Kidney epithelial cell (primary cell): ENCODE results near the gene MYO3B. TPM values are rescaled to one million over a fixed set of nuclear protein-coding genes. Genes with fewer than 3 reads are reported as not detected.
"Not testable (repeated sequence)": the region's sequence is repeated elsewhere in the genome, so short reads cannot be mapped to it uniquely, and the experiment has no call there.

Experiments
- DNase-seq: peaks from one replicate; pipeline ENCODE4 v3.0.0-alpha.2; 2010; ENCODE audit warnings: low read depth
- H3K27me3 ChIP-seq: 2 replicates; pipeline ENCODE4 v1.6.0; 2011; ENCODE audit warnings: low read length; ENCODE audit not compliant: control insufficient read depth, insufficient read depth
- H3K36me3 ChIP-seq: 2 replicates; pipeline ENCODE4 v1.5.1; 2011; ENCODE audit warnings: low read length; ENCODE audit not compliant: control insufficient read depth, insufficient read depth
- H3K4me3 ChIP-seq: 2 replicates; pipeline ENCODE4 v1.5.1; 2011; ENCODE audit warnings: low read depth, mild to moderate bottlenecking, control low read depth, low read length
- total RNA-seq: library from RNA; depleted of rRNA; stranded (reverse); fragments of >200 nt; gene quantifications from 2 replicates; pipeline ENCODE4 v1.2.3, GENCODE V29; 2015
- TF ChIP-seq, protein P1 (sequence below): IDR thresholded peaks from 2 replicates; pipeline ENCODE4 v1.5.1; 2011; ENCODE audit warnings: mild to moderate bottlenecking, moderate library complexity, low read length, control low read depth, inconsistent platforms; ENCODE audit not compliant: insufficient read depth, poor library complexity, severe bottlenecking

MYO3B gene
- total RNA-seq, 1 donor from 2014 or later, result 1.1 TPM

DNA sequence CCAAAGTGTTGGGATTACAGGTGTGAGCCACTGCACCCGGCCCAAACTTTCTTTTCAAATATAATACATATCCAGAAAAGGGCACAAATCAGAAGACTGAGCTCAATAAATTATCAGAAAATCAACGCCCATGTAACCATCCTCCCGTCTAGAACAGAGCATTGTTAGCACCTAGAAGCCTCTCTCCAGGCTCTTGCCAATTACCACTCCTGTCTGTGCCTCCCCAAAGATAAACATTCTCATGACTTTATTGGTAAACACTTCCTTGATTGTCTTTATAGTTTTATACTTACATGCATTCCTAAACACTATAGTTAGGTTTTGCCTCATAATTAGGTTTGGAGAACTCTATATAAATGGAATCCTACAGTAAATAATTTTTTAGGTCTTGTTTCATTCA, 478.7 kb downstream of the MYO3B start:
- Histone ChIP-seq H3K27me3 (peaks cover 2% of the 10 kb centered on the region), H3K4me3 (no peak overlapping the region), H3K36me3 (no peaks in the 10 kb centered on the region)
- TF ChIP-seq, protein P1, sequence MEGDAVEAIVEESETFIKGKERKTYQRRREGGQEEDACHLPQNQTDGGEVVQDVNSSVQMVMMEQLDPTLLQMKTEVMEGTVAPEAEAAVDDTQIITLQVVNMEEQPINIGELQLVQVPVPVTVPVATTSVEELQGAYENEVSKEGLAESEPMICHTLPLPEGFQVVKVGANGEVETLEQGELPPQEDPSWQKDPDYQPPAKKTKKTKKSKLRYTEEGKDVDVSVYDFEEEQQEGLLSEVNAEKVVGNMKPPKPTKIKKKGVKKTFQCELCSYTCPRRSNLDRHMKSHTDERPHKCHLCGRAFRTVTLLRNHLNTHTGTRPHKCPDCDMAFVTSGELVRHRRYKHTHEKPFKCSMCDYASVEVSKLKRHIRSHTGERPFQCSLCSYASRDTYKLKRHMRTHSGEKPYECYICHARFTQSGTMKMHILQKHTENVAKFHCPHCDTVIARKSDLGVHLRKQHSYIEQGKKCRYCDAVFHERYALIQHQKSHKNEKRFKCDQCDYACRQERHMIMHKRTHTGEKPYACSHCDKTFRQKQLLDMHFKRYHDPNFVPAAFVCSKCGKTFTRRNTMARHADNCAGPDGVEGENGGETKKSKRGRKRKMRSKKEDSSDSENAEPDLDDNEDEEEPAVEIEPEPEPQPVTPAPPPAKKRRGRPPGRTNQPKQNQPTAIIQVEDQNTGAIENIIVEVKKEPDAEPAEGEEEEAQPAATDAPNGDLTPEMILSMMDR, result no peak
- no peak for DNase-seq

DNA sequence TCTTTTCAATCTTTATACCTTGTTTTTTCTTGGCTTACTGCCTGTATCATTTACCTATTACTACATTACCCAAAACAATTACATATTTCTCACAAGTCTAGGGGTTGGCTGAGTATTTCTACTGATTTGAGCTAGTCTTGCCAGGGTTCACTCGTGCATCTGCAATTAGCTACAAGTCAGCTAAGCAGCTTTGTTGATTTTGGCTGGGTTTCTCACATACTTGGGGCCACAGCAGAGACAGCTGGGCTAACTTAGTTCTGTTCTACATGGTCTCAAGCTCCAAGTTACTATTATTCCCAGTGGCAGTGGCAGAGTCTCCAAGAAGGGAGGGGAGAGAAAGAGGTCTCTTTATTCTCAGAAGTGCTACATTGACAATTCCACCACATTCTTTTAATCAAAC, 482.5 kb downstream of the MYO3B start:
- TF ChIP-seq, protein P1, result no peak
- Histone ChIP-seq H3K36me3 (no peaks in the 10 kb centered on the region), H3K27me3 (no peaks in the 10 kb centered on the region), H3K4me3 (no peak overlapping the region)
- no peak for DNase-seq

DNA sequence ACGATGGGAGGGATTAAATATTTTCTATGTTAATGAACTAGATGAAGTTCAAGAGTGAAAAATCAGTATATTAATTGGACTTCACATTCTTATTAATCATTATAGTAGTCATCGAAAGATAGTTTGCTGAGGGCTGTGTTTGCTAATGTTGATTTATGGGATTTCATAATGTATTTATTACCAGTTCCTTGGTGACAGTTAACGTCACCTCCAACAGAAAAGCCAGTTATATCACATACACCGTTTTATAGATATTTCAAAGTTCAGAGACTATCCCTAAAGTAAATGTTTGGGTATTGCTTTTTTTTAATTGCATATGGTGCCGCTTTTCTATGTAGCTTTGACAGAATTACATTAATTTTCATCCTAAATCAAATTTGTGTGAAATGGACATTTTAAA, 487.8 kb downstream of the MYO3B start:
- Histone ChIP-seq H3K36me3 (no peaks in the 10 kb centered on the region), H3K4me3 (no peak overlapping the region), H3K27me3 (no peaks in the 10 kb centered on the region)
- TF ChIP-seq, protein P1, result no peak
- no peak for DNase-seq

DNA sequence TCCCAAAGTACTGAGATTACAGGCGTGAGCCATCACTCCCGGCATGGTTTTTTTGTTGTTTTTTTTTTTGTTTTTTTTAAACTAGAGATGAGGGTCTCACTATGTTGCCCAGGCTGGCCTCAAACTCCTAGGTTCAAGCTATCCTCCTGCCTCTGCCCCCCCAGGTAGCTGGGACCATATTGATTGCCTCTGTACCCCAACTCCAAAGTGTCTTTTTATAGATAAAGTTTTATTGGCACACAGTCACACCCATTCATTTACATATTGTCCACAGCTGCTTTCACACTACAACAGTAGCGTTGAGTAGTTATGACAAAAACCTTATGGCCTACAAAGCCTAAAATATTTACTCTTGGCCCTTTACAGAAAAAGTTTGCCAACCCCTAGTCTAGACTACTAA, 492.0 kb downstream of the MYO3B start:
- H3K4me3 ChIP-seq, result no peak overlapping the region
- TF ChIP-seq, protein P1, result no peak

DNA sequence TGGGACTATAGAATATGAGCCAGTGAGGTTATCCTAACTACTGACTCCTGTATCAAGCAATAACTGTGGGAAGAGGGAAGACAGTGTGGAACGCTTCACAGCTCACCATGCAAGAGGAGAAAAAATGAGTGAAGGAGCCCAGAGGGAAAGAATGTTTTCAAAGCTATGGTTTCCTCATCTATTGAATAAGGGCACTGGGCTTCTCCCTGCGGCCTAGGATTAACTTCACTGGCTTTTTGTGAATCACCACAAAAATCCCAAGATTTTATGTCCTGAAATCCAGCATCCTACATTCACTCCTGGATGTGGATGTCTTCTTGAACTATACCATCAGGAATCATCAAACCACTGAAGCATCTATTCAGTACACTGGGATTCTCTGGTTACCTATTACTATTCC, 492.7 kb downstream of the MYO3B start:
- Histone ChIP-seq H3K4me3 (no peak overlapping the region), H3K36me3 (no peaks in the 10 kb centered on the region), H3K27me3 (no peaks in the 10 kb centered on the region)
- no peak for DNase-seq
- TF ChIP-seq, protein P1, result no peak

More for the DNA sequence above, 492.0 kb downstream of the MYO3B start:
- Histone ChIP-seq H3K27me3 (no peaks in the 10 kb centered on the region), H3K36me3 (no peaks in the 10 kb centered on the region)
- DNase-seq, result no peak

DNA sequence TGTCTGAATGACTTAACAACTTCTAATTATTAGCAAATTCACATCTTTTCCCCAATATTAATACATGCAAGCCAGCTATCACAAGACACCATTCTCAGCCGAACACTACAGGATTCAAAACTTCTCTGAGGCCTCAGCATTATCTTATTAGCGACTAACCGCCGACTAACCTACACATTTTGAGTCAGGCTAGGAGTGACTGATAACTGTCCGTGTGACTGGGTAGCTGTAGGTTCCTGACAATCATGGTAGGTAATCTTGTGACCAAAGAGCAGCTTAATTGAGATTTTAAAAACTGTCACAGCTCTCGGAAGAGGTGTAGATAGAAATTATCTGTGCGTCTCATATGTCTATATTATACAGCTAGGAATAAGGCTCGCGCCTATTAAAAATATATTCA, 493.1 kb downstream of the MYO3B start:
- TF ChIP-seq, protein P1, result no peak
- no peak overlapping the region for H3K4me3 ChIP-seq
- no peaks in the 10 kb centered on the region for H3K27me3 ChIP-seq
- no peak for DNase-seq
- no peaks in the 10 kb centered on the region for H3K36me3 ChIP-seq

DNA sequence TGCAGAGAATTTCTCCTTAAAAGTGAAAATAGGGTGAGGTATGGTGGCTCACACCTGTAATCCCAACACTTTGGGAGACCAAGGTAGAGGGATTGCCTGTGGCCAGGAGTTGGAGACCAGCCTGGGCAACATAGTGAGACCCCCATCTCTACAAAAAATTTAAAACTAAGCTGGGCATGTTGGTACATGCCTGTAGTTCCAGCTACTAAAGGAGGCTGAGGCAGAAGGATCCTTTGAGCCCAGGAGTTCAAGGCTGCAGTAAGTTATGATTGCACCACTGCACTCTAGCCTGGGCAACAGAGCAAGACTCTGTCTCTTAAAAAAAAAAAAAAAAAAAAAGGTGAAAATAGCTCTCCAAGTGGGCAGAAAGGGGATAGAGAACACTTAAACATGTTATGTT, 496.3 kb downstream of the MYO3B start:
- not testable (repeated sequence) for H3K4me3 ChIP-seq

More for the DNA sequence above, 496.3 kb downstream of the MYO3B start:
- DNase-seq, H3K36me3 ChIP-seq, H3K27me3 ChIP-seq: not testable (repeated sequence)
